ENCODE data around the gene MPP4.

The MPP4 gene

GRCh38 chr2:201622306-201622970 lies 76.0 kb downstream of the MPP4 start:
- no peak for DNase-seq

- no peak for DNase-seq
These were observed 77.0 kb downstream of the MPP4 start for GRCh38 chr2:201621293-201621999.

GRCh38 chr2:201618744-201619662 lies 79.4 kb downstream of the MPP4 start:
- no peak for DNase-seq

- no peak for DNase-seq
These were observed 90.4 kb downstream of the MPP4 start for GRCh38 chr2:201608021-201608420.

- no peak for DNase-seq
These were observed 90.9 kb downstream of the MPP4 start for GRCh38 chr2:201607568-201607967.

- DNase-seq = no peak
These were observed 97.5 kb downstream of the MPP4 start for GRCh38 chr2:201600906-201601305.

GRCh38 chr2:201597397-201597796 lies 101.0 kb downstream of the MPP4 start:
- DNase-seq = no peak

Measured in AML-193 (cell line).